CD1c-positive myeloid dendritic cell (primary cell): ENCODE measurements around the gene SOX5.
"Not testable (repeated sequence)": the region's sequence is repeated elsewhere in the genome, so short reads cannot be mapped to it uniquely, and the experiment has no call there.

Source experiments
- DNase-seq: peaks from one replicate; pipeline ENCODE4 v3.0.0-alpha.2; 2016; ENCODE audit errors: extremely low spot score

SOX5 gene

DNA sequence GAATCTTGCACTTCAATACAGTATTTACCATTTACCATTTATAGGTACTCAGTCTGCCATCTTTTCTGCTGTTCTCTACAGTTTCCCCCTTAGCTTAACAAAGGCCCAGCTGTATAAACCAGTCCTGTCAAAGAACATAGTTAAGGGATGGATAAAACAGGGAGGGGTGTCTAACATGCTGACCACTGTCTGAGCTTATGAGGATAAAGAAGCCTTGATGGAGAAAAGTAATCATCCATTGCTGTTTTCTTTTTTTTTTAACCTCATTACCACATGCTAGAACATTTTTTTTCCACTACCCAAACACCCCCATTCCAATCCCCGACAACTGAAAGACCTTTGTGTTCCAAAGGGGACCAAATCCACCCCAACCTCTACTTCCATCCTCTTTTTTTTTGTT, 39.9 kb downstream of the SOX5 start:
- DNase-seq = no peak

DNA sequence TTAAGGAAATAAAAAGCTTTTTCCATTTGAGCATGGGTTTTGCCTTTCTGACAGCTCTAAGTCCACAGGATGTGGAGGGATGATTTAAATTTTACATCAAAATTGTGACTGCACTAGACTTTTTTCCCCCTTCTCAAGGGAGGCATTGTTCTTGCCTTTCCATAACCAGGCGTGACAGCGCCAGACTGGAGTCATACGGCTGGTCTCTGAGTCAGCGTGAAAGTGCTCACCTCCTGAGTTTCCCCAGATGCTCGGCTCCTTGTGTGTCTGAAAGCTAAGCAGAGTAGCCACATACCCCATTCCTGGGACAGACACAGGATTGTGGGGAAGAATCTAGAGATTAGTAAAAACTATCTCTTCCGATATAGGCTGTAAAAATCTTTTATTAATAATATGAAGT, 43.1 kb downstream of the SOX5 start:
- no peak for DNase-seq

DNA sequence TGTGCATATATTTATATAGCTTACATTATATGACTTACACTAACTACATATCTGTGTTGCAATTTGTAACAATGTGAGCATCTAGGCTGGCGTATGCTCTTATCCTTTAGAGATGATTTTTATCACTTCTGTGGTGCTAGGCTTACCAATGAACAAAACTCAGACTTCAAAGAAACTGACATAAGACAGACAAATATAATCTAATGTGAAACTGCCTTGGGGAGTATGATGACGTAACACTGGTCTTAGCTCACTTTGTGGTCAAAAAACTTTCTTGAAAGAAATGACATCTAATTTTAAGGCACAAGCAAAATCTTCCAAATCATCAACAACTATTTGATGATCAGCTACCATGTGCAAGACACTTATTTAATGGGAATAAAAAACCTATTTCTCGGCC, 50.0 kb downstream of the SOX5 start:
- DNase-seq = no peak

DNA sequence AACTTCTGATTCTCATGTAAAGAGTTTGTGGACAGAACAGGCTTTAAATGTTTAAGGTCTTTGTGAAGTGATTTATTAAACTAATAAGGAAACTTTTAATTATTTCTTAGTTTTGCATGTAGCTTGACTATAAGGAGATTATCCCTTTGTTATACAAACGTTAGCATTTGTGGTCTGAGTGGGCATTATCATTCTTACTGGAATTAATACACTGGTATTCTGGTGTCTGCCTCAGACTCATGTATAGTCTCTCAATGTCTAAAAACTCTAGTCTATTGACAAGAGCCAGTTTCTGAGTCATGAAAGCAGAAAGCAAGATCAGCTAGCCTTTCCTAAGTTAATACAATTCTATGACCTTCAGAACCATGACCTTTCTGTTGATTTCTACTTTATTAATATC, 51.3 kb downstream of the SOX5 start:
- no peak for DNase-seq

DNA sequence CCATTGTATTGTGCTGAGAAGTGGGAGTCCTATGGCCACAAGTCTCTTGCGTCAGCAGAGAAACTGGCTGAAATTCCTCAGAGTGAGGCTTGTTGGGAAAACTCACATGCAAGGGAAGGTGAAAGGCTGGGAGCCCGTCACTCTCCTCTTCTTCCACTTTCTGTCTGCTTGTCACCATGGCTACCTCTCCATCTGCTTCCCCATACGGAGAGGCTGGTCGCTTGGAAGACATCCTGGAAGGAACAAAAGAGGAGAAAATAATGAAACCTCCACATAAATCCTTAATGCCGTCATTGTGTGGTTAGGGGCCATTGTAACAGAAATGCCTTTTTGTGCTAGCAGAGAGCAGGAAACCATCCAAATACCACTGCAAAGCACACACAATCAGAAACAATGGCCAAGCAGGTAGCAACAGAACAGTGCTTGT, 53.7 kb downstream of the SOX5 start:
- DNase-seq = no peak

DNA sequence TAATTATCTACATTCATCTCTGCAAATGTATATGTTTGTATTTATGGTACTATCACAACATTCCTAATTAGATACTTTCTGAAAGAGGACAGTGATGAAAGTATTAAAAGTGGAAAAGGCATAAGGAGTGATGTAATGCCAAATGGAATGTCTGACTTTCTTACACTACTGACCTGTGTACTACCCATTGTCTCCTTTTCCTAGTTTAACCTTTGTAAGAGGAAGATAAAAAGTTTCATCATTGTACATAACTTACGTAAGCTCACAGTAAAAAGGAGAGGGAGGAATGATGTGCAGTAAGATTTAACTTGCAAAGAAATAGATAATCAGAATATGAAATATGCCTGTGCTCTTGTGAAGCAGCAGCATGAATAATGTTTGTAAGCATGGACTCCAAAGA, 55.9 kb downstream of the SOX5 start:
- DNase-seq = no peak

DNA sequence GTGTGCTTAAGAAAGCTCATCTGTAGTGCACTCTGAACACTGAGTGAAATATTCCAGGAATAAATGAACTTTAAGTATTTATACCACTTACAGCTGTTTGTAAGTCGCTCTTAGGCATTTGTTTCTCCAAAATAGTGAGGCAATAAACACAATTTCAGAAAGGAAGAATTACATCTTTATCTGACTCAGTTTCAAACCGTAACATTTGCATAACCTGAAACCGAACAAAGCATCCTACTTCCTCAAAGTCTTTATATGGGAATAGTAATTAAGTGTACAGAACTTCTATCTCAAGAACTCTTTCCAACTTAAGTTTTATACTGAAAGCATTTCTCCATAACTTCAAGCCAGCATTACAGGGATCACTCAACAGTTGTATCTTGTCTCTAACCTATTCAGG, 58.4 kb downstream of the SOX5 start:
- DNase-seq = no peak

DNA sequence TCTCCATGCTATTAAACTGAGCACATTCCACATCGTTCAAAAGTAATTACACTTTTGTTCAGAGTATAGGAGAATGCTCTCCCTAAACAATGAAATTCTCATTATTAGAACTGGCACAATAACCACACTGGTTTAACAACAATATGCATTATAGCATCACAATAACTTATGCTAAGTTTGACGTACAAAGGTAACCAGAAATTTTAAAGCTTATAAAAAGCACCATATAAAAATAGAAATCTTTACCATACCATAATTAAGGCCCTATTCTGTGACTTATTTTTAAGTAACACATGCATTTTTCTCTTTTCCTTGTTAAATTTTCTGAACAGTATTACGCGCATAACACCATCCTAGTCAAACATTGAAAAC, 60.4 kb downstream of the SOX5 start:
- DNase-seq = no peak

DNA sequence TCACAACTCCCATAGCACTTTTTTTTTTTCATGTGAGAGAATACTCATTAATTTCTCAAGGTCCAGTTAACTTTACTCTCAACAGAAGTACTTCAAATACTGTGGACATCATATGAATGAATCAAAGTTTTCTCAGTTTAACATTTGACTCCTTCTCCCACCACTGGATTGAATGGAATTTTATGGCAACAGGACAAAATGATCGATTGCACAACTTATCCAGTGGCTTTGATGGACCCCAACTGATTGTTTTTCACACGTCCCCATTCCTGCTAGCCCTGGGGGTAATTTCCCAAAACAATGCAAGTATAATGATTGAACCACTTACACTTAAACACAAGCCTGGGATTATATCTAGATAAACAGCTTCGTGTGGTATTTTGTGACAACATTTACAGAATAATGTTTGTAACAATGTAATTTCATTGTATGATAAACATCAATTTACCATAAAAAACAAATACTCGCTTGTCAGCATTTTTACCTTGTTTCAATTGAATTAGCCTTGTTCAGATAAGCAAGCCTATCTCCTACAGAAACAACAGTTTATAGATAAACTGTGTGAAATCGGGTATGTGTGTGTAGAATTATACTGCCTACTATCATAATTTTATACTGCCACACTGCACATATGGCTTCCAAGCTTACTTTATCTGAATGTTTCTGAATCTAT, 60.9 kb downstream of the SOX5 start:
- no peak for DNase-seq

DNA sequence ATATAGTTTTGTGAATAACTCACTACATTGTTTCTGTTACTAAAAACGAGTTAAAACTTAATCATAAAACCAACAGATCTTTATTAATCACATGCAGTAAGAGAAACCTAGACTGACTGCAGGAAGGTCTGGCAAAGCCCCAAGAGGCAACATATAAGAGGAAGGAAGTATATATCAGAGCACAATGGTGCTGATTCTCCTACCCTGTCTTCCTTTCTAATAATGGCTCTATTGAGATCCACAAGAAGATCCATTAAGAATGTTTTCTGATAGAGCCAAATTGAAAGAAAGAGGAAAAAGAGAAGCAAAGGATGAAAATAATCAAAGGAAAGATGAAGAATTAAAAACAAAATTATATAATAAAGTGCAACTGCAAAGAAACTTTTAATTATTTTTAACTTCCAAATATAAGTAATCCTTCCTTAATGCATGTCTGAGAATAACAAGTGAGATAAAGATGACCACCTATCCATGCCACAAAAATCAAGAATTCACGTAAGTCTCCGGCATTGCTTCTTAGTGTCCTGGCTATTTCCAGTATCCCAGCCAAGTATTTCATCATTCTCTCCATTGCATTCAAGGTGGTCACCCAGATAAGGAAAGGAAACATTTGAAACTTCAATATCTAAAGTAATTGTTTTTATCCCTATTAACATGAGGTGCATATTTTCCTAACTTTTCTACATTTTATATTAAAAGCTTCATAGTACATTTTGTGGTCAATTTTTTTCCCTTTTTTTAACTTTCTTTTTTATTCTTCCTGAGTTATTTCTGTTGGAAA, 62.2 kb downstream of the SOX5 start:
- DNase-seq = no peak

DNA sequence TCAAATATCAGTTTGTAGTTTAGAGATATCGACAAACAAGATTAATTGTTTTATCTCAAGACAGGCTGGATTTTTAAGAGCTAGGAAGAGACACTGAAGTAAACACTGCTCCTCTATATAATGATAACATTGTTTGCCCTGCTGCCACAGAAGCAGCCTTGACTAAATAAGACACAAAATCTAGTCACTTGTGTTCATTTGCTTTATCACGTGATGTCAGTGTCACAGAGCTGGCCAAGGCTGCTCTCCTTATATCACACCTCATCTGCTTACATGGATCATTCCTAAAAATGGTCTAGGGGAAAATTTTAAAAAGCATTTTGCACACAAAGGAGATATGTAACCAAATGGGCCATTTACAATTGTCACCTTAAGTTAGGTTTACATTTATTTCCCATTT, 64.1 kb downstream of the SOX5 start:
- DNase-seq = no peak

DNA sequence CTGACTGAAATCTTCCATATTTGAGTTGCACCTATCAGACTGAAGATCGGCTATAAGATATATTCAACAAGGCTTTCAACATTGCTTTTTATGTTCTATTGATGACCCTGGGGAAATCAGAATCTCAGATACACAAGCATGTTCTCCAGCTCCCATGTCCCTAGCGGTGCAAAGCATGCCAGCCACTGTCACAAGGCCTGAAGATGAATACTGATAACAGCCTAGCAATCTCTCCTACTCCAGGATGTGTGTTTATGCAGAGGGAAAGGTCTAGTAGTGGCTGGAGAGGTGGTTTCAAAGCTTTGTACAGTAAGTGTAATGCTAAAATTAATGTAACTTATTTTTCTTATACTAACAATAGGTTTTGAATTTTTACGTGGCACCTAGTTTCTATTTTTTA, 64.6 kb downstream of the SOX5 start:
- DNase-seq = no peak

DNA sequence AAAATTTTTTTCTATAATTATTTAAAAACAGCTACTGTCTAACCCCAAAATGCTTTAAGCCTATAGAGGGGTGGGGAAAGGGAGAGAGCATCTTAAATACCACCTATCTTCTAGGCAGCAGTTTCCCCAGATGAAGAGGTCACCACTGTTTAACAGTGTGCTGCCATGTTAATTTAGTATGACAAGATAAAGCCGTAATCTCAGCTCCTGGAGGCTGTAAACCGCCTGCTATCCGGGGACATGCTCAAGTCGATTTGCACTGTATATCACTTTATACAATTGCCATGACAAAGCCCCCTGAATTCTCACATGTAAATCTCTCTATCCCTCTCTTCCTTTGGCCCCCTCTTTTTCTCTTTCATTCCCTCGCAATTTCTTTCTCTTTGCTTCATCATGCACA, 68.5 kb downstream of the SOX5 start:
- no peak for DNase-seq

DNA sequence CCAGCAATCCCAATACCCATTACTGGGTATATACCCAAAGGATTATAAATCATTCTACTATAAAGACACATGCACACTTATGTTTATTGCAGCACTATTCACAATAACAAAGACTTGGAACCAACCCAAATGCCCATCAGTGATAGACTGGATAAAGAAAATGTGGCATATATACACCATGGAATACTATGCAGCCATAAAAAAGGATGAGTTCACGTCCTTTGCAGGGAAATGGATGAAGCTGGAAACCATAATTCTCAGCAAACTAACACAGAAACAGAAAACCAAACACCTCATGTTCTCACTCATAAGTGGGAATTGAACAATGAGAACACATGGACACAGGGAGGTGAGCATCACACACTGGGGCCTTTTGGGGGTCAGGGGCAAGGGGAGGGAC, 72.9 kb downstream of the SOX5 start:
- DNase-seq = not testable (repeated sequence)

DNA sequence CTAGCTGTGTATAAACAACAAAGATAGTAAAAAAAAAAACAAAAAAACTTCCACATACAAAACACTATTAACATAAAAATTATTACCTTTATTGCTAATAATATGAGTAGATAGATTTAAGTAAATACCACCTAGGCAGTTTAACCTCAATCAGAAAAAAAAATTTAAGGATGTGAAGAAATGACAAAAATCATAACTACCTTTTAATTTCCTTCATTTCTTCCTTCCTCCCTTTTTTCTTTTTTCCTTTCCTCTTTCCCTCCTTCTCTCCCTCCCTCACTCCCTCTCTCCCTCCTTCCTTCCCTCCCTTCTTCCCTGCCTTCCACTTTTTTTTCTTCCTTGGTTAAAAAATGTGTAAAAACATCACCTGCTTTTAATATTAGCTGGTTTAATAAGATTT, 81.7 kb downstream of the SOX5 start:
- no peak for DNase-seq

DNA sequence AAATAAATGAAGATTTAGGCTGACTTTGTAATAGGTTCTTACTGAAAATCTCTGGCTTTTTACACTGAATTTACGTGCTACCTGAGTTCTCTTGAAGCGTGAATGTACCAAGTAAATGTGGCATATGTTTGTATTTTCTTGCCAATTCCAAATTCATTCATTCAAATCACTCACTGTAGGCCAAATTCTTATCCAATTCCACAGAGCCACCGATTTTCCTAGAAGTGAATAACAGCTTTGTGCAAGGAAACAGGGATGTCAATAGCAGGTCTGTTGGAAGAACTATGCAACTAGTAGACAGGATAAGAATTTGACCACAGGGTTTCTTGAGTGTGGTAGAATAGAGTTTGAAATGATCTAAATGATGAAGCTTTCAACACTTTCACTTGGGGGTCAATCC, 86.8 kb downstream of the SOX5 start:
- DNase-seq = no peak

DNA sequence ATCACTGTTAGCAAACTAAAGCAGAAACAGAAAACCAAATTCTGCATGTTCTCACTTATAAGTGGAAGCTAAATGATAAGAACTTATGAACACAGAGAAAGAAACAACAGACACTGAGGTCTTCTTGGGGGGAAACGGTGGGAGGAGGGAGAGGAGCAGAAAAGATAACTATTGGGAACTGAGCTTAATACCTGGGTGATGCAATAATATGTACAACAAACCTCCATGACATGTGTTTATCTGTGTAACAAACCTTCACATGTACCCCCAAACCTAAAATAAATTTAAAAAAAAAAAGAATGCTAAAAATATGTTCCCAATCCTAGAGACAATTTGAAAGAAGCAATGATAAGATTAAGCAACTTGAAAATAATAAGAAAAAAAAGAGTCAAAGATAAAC, 89.5 kb downstream of the SOX5 start:
- no peak for DNase-seq

DNA sequence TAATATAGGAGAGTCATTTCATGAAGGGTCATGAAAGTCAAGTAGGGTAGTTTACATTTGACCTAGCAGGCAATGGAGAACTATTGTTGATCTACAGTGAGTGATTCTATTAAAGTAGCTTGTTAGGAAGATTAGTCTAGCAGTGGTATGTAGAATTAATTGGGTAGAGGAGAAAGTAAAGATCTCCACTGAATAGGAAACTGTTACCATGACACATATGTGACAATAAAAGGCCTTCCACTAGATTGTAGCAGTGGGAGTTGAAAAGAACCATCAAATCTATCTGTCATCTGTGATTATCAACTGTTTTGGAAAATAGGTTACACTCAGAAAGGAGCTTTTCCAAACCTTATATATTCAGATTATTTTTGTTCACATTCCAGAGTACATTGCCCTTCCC, 92.3 kb downstream of the SOX5 start:
- no peak for DNase-seq

DNA sequence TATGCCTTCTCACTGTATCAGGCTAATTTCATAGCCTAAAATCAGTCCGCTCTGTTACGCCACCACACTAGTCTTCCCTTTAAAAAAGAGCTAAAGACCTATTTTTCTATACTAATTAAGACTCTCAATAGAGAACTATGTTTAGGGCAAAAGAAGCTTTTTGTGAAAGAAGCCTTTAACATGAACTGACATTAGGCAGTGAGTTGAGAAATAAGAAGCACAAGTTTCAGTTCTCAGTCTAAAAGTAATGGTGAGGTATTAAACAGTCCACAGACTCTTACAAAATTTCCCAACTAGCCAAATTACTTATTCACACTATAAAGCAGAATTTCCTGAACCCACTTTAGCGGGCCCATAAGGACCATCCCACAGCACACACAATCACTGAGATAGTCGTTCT, 93.7 kb downstream of the SOX5 start:
- DNase-seq = no peak

DNA sequence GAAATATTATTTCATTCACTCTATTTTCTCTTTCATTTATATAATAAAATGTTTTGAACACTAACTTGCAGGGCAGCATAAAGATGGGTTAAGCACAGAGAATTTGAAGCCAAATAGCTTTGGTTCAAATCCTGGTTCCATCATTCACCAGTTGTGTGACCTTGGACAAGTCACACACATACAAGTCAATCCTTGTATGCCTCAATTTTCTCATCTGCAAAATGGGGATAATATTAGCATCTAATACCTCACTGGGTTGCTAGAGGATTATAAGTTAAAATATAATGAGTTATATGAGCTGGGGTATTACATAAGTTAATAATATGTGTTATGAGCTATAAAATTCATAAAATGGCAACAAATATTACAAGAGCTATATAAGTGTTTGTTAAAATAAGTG, 94.9 kb downstream of the SOX5 start:
- no peak for DNase-seq

DNA sequence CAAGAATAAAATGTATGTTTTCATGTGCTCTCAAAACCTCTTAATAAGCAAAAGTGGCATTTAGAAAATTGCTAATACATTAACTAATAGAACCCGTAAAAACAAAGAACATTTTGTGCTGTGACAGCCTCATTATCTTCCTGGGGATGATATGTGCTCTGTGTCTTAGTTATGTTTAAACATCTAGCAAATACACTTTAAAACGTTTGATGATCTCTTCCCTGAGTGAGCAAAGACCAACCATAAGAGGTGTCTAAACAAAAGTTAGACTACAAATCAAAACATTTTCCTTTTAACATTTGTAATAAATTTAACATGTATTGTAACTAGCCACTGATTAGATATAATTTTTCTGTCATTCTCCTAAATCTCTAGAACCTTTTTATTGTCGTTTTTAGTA, 95.8 kb downstream of the SOX5 start:
- no peak for DNase-seq

DNA sequence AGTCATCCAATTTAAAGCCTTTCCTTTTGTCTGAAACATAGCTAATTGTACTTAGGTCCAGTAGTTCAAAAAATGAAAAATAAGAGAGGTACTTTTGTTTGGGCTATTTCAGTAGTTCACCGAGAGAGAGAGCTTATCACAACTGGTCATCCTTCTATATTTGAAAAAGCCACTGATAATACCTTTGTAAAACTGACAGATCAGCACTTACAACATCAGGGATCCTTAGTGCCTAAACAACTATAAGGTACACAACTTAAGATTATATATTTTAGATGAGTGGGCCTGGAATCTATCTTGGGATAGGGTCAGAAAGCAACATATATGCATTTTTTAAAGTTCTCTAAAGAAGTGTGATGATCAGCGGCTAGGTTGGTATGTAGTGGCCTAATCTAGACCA, 97.9 kb downstream of the SOX5 start:
- DNase-seq = no peak

DNA sequence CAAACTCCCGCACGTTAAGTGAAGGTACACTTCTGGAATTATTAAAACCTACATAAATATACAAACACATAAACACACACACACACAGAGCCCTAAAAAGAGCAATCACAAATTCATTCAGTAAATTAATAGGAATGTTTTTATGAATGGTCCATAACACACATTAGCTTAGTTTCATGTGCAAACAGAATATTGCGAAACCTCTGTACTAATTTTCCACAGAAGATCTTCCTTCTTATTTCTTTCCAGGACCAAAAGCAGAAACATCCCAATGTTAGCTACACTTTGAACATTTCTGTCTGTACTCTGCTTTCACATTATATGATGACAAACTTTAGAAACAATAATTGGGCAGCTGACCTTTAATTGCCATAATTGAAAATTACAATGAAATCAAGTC, 101.6 kb downstream of the SOX5 start:
- DNase-seq = no peak

DNA sequence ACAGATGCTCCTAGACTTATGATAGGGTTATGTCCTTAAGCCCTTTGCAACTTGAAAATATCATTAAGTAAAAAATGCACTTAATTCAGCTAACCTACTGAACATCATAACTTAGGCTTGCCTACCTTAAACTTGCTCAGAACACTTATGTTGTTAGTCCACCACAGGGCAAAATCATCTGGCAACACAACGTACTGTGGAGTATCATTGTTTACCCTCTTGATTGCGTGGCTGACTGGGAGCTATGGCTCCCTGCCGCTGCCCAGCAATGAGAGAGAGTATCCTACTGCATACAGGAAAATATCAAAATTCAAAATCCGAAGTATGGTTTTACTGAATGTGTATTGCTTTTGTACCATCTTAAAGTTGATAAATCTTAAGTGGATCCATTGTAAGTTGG, 105.5 kb downstream of the SOX5 start:
- DNase-seq = no peak
